ENCODE measurements around the gene CA11.

The CA11 gene

DNA sequence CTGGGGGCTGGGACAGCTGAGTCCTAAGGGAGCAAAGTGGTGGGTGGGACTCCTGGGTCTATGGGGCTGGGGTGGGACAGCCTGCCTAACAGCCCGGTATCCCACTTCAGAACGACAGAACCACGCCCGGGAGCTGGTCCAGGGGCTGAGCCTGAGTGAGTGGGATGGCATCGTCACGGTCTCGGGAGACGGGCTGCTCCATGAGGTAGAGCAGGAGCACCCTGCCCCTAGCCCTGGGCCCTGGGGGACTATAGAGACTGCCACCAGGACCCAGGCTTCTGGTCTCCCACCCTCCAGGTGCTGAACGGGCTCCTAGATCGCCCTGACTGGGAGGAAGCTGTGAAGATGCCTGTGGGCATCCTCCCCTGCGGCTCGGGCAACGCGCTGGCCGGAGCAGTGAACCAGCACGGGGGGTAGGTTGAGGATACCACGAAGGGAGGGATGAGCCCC, 18.1 kb downstream of the CA11 start:
- no peak for DNase-seq

DNA sequence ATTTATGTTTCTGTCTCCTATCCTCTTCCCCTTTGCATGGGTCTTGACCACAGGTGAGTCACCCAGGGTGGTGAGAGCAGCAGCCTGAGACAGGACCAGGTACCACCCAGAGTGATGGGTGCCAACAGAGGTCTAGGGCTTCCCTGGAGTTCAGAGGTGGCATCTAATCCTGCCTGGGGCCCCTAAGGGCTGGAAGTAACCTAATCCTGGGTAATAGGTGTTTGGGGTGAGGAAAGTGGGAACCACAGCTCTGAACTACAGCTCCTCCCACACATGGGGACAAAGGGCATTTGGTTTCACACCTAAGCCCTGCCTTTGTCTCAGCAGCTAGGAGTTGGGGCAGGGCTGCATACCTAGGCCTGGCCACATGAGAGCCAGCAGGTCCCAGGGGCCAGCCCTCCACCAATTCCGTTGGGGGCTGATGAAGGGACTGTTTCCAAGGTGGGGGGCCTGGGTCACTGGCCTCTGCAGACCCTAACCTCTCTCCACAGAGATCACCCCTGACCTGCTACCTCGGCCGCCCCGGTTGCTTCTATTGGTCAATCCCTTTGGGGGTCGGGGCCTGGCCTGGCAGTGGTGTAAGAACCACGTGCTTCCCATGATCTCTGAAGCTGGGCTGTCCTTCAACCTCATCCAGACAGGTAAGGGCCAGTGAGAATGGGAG, 18.7 kb downstream of the CA11 start:
- no peak for DNase-seq

DNA sequence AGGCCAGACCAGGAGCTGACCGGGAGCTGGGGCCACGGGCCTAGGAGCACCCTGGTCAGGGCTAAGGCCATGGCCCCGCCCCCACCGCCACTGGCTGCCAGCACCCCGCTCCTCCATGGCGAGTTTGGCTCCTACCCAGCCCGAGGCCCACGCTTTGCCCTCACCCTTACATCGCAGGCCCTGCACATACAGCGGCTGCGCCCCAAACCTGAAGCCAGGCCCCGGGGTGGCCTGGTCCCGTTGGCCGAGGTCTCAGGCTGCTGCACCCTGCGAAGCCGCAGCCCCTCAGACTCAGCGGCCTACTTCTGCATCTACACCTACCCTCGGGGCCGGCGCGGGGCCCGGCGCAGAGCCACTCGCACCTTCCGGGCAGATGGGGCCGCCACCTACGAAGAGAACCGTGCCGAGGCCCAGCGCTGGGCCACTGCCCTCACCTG, 20.1 kb downstream of the CA11 start:
- no peak for DNase-seq

DNA sequence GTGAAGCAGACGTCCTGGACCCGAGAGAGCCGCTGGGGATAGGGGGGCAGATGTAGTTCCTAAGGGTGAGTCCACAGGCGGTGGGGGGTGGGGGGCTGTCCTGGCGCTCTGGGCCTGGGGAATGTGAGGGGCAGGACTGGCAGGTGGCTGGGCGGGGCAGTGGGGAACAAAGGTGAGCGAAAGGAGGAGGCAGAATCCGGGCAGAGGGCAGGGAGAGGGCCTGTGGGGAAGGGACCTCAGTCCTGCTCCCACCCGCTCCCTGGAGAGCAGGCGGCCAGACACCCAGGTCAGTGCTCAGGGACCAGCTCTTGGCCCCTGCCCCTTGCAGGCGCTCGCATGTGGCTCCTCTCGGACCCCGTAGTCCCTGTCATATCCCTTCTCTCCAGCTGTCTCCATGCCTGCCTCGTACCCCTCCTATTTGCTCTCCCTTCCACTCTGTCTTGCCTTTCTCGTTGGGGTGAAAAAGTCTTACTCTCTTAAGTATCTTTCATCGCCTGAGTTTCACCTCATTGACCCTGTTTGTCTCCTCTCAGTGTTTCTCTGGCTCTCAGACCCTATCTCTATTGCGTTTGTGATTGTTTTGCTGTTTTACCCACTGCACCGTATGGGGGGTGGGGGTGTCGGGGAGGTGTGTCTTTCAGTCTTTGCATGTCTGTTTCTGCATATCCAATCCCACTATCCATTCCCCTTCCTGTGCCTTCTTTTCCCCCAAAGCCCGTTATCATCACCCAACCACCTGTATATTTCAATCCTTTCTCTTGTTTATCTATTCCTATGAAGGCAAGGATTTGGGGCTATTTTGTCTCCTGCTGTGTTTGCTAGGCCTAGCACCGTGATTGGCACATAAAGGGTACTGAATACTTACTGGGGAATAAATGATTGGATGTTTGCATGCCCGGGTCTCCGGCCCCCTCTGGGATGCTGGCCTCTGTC, 20.9 kb downstream of the CA11 start:
- no peak for DNase-seq

DNA sequence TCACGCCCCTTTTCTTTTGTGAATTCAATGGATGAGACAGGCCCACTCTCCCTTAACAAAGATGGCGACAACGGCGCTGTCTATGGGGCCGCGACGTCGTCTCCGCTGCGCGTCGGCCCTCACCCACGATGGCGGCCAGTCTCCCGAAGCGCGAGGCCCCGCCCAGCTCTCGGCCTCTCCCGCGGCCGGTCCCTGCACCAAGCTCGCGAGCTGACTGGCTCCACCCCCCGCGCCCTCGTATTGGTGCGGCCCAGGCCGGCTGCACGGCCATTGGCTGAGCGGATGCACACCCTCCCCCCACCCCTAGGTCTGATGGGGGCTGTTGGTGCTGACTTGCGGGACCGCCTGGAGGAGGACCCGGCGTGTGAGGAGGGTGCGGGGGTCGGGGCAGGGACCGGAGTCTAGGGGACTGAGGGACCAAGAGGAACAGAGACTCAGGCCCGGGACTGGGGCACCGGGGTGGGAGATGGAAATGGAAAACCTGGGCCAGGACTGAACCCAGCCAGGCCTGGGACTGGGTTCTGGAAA, 21.9 kb downstream of the CA11 start:
- DNase-seq = peak; percentile 84

DNA sequence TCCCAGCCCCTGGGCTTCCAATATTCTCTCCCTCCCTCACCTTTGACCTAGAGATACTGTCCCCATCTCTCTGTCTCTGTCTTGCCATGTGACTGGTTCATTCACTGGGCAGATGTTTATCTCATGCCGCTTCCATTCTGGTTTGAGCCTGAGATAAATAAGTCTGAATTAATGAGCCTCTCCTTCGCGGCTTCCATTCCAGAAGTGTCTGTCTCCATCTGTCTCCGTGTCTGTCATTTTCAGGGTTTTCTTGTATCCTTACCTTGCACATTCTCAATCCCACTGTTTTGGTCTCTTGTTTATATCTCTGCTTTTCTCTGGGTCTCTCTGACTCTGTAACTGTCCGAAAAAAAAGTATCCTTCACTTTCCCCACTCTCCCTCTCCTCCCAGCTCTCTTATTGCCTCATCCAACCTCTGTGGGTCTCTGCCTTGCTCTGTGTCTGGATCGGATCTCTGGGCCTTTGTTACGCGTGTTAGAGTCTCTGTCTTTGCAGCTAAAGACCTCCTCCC, 22.4 kb downstream of the CA11 start:
- no peak for DNase-seq

DNA sequence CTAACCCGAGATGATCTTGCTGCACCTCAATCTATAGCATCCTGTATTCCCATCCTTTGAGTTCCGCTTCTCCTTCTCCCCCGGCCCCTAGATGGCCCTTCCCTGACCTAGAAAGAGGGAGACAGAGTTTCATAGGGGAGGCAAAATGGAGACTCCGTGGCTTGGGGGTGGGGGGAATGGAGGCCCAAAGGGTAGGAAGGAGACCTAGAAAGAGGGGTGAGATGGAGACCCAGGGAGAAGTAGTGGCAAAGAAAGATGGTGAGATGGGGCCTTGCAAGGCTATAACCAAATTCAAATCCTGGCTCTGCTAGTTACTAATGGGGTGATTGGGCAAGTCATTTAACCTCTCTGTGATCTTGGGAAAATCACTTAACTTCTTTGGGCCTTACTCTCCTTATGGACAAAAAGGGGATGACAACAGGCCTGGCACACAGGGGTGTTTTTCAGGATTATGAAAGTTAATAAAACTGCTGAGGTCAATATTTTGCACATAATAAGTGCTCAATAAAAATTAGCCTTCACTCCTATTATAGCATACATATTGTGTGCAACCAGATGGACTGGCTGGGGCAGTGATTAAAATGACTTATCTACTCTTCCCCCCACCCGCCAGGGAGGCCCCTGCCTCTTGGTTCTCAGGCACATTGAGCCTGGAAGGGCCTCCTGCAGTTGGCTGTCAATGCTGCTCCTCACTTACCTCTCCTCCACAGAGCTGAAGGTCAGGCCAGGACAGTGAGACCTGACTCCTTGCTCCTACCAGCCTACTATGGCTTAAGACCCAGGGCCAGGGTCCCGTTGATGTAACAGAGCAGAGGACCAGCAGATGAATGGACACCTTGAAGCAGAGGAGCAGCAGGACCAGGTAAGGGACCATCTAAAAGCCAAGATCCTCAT, 26.0 kb downstream of the CA11 start:
- no peak for DNase-seq

DNA sequence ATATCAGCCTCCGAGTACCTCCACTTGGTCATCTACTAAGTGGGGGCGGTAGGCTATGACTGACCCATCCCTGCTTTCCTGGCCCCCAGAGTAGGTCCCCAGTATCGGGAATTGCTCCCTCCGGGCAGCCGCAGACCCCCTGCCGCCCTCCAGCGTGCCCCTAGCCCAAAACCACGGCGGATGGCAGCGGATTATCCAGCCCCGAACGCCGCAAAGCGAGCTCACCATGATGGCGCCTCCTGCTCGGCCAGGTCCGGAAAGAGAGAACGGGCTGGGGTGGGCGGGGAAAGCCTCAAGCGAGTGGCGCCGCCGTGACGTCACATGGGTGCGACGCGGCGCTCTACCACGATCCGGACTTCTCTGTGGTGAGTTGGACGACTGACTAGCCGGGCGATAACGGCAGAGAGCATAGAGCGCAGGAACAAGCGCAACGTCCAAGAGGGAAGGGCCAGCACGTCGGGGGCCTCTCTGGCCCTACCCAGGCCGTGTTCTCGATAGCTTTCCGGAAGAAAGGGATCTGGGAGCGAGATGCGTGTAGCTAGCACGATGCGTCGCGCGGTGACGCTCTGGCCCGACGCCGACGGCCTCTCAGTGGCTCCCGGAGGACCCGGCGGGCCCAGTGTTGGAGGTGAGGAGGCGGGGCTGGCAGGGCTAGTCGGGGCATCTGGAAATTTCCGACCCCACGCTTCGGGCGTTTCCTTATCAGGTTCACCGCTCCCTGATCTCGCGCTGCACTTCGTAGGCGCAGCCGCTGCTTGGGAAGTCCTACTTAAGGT, 26.9 kb downstream of the CA11 start, which contains the start of the genes RPL18 and SPHK2:
Gene RPL18 (minus strand): TSS at position 263 of the 776 bp plus-strand sequence. CDS start 35 bp downstream, at position 228.
Gene SPHK2 (plus strand): TSS at position 591 of the 776 bp plus-strand sequence. CDS start 1,009 bp downstream, outside the sequence.
- peak; percentile 97 for DNase-seq

DNA sequence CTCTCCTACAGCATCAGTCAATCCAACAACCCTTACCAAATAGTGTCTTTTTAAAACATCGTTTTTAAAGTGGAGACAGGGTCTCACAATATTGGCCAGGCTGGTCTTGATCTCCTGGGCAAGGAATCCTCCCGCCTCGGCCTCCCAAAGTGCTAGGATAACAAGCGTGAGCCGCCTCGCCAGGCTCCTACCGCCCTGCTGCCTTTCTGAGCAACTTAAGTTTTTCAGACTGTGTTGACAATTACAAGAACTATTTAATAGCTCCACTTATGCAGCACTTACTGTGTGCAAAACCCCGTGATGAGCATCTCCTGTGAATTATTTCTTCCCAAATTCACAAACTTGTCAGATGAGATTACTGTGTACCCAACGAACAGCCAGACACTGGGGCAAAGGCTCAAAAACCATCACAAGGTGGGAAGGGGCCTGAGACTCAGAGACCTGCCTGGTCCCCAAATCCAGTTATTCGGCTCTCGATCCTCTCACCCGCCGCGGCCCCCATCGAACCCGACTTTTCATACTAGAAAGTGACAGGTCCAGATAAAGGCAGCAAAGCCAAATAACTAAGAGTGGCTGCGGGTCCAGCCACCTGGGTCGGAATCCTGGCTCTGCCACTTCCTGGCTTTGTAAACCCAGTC, 27.6 kb downstream of the CA11 start:
- no peak for DNase-seq

DNA sequence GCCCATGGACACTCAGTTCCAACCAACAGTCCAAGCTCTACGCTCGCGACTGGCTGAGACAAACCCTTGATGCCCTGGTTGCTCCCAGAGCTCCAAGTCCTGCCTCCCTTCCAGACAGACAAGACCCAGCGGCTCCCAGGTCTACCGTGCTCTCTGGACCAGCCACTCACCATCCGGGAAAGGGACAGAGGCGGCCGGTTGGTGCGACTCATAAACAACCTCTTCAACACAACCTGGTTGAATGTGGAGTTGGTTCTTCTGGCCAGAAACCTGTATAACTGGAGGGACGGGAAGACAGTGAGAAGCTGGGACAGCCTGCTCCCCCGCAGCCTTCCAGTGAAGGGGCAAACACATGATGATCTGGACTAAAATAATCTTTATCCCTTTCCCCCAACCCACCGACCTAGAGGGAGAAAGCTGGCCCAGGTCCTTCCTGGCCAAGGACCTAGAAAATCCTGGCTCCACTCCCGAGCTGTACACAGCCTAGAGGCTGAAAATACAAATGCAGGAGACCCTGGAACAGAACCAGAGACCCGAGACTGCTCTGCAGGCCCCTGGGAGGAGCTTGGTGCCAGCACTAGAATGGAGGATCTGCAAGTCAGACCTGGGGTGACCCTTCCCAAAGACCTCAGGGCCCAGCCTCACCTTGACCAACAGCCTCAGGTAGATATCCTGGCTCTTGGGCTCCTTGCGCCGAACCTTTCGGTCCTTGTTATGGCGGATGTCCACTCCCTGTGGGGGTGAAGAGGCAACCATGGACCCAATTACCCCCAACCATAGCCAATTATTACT, 28.6 kb downstream of the CA11 start:
- no peak for DNase-seq

DNA sequence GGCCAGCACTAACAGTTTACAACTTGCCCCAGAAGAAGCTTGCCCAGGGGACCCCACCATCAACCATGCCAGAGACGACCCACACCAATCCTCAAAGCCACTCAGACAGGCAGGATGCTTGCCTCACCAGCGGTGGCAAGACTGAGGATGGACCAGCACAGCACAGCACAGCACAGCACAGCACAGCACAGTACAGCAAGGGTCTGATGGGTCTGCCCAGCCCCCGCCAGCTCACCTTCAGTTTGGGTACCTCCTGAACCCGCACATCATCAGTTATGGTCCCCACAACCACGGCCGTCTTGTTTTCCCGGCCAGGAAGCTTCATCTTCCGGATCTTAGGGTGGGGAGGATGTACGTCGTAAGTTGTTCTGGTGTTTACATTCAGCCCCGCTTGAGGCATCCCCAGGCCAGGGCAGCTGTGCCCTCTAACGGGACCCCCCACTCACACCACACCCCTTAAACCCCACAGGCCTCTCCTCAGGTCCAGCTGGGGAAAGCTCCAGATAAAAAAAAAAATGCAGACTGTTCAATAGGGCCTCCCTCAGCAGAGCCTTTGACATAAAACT, 29.4 kb downstream of the CA11 start:
- DNase-seq = no peak

DNA sequence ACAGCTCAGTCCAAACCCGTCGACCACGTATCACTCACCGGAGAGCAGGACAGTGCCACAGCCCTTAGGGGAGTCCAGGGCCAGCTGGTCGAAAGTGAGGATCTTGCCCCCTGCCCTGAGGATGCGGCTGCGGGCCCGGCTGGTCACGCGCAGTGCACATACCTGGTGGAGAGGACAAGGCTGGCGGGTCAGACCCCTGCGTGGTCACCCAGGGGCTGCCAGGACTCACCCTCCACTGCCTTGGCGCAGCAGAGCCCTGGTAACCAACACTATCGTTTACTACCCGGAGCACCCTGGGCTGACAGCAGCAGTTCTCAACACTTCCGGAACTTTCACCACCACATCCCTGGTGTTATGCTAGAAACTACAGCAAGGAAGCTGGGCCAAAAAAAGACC, 29.9 kb downstream of the CA11 start:
- no peak for DNase-seq

DNA sequence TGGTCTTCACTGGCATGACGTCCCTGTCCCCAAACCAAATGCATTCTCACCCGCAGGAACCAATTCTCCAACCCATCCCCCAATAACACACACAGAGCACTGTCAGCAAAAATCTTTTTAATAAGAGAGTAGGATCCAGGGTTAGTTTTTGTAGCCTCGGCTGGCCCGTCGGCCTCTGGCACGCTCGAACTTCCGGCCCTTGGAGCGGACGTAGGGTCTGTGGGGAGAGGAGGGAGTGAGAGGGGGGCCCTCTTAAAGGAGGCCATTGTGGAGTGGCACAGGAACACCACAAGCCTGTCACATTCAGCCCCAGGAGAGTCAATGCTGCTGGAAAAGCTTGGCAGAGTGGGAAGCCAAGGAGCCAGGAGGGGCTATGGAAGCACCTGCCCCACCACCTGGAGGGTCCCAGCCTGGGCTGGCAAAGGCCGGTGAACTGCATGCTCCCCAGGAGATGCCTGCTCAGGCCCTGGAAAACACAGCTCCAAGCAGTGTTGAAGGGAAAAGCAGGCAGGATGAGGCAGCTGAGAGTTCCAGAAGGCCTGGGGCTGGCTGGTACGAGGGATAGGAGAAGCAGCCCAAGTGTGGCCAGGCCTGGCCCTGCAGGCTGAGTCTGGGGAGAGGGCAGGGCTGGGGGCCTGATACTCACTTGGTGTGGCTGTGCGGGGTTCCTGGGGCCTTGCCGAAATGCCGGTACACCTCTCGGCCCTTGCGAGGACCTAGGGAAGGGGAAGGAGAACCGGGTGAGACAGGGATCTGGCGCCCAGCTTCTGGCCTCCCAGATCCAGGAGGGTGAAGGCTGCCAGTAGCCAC, 30.6 kb downstream of the CA11 start:
- DNase-seq = no peak

DNA sequence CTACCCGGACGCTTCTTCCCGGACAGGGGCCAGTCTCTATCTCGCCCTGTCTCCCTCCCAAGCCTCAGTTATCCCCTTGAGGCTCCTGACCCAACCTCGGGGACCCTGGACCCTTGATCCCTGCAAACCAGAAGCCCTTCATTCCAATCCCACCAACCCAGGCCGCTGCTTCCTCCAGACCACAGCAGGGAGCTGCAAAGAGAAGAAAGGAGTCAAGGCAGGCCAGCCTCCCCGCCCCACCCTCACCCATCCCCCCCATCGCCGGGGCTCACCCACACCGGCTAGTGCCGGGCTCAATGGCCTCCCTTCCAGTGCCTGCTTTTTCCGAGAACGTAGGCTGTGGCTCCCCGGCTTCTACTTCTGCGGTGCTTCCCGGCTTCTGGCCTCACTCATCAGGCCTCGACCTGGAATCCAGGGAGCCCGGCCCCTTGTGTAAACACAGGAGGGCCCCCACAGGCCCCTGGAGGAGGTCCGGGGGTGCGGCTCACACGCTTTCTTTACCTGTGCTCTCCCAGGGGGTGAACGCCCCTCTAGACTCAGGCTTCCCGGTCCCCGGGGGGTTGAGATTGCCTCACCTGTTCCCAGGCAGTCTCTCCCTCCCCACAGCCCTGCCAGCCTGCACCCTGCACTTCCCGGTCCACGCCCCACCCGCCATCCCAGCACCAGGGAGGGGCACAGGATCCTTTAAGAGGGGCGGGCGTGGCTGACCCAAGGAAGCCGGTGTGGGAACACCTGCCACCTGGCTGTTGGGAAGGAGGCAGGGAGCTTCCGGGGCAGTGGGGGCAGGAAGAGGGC, 31.4 kb downstream of the CA11 start, which contains the start of gene FAM83E:
Gene FAM83E (minus strand): TSS at position 641 of the 795 bp plus-strand sequence. CDS start 1,704 bp downstream, outside the sequence.
- DNase-seq = no peak

DNA sequence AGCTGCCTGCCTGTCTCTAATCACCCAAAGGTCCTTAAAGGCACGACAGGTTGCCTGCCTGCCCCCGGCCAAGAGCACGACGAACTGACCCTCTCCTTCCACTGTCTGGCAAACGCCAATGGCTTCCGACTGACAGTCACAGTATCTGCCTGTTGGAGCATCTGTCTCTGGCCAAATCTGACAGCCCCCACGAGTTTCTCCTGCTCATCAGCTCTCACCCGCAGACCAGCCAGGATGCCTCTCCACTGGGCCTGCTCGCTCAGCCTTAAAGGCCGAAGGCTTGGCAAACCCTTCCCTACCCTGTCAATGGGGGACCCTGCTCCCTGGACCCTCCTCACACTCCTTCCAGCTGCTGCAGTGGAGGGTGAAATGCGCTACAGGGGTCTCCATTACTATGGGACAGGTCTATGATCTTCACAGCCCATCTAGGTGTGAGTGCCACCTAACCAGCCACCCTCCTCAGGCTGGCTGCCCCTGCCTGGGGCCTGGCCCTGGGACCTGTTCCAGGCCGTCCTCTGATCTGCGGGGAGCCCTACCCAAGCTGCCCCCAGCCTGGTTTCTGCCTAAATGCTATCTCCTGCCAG, 32.0 kb downstream of the CA11 start:
- DNase-seq = no peak

DNA sequence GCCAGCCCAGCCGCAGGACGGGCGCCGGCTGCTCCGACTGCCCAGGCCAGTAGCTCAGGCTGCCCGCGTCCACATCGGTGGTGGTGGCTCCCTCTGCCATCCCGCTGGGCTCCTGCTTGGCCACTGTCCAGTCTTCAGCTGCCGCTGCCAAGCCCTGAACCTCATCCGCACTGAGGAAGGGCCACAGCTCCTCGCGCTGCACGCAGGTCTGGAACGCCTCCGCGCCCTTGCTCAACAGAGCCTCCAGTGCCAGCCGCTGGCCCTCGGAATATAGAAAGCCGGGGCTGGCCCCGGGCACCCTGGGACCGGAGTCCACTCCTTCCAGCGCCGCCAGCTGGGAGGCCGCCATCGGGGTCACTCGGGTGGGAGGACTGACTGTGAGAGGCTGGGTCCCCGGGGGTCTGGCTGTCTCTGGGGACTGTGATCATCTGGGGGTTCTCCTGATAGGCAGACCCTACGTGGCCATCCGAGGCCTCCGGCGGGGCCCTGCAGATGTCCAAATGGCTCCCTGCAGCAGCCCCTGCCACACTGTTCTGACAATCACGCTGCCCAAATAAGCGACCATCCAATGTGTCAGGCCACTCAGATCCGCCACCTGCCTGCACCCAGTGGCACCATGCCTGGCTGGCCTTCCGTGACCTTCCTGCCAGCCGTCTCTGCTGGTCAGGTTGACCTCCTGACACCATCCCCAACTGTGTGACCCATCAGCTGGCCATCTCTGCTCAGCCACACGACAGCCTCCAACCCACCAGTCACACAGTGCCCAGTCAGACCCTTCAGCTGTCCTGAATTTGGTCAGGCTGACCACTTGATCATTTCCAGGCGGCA, 32.7 kb downstream of the CA11 start:
- no peak for DNase-seq

Measured in NCI-H2081 treated with DMSO at 0.1 percent for 48 hours (cell line).